ENCODE data around the gene ARID1B.

Gene ARID1B

DNA sequence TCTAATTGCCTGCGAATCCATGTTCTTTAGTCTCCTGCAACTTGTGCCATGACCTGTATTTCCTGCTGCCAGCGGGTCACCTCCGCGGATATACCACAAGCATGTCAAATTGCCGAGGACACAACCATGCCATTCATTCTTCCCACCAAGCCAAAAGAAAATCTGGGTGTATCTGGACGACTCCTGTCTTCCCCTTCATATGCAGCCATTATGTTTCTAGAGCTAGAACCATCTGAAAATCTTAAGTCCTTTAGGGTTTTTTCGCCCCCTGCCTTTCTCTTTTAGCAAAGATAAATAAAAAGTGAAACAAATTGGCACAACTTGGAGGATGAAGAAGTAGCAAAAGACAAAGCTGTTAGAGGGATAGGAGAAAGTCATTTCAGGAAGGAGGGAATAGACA, 242.6 kb downstream of the ARID1B start:
- H3K4me3 ChIP-seq (ENCODE audit: low read depth, low read length): no peak overlapping the region
- in situ Hi-C loops (cut with HindIII; ENCODE audit: low pct_ligation_motif_present, low sequenced_read_pairs): no loop called here

DNA sequence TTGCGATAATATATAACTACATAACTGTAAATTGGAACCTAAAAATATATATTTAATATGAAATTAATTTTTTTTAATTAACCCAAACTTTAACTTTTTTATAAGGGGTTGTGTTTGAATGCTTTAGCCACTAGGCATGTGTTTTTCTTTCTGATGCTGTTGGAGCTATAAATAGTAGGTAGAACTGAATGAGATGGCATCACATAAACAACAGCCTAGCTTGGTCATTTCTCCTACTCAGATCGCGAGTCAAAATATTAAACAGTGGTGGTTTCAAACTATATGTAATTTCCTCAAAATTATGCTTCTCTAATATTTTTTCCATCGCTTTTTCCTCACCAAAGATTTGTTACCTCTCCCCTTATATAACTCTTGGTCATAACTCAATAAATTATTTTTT, 243.2 kb downstream of the ARID1B start:
- DNase-seq: no peak
- Histone ChIP-seq H3K27ac (peak overlapping the region; percentile 98), H3K36me3 (replicated peaks) (no peaks in the 10 kb centered on the region), H3K27me3 (replicated peaks) (no peaks in the 10 kb centered on the region), H3K4me3 (ENCODE audit: low read depth, low read length) (peak overlapping the region; percentile 73)
- in situ Hi-C loops (cut with HindIII; ENCODE audit: low pct_ligation_motif_present, low sequenced_read_pairs): no loop called here
- no peak for TF ChIP-seq CTCF (IDR thresholded peaks at IDR 0.05; ENCODE audit: low read depth, low read length, missing control alignments)

More for the DNA sequence above, 242.6 kb downstream of the ARID1B start:
- DNase-seq: no peak
- H3K36me3 ChIP-seq (replicated peaks): no peaks in the 10 kb centered on the region
- no peaks in the 10 kb centered on the region for H3K27me3 ChIP-seq (replicated peaks)
- H3K27ac ChIP-seq: peak overlapping the region; percentile 3
- TF ChIP-seq CTCF (IDR thresholded peaks at IDR 0.05; ENCODE audit: low read depth, low read length, missing control alignments): no peak

GRCh38 chr6:157020881-157021343, 243.7 kb downstream of the ARID1B start:
- TF ChIP-seq CTCF (IDR thresholded peaks at IDR 0.05; ENCODE audit: low read depth, low read length, missing control alignments): no peak
- peak overlapping the region; percentile 98 for H3K27ac ChIP-seq
- H3K4me3 ChIP-seq (ENCODE audit: low read depth, low read length): peak overlapping the region; percentile 73
- H3K36me3 ChIP-seq (replicated peaks): no peaks in the 10 kb centered on the region
- no peaks in the 10 kb centered on the region for H3K27me3 ChIP-seq (replicated peaks)
- DNase-seq: peak; percentile 47
- in situ Hi-C loops (cut with HindIII; ENCODE audit: low pct_ligation_motif_present, low sequenced_read_pairs): no loop called here

- no peaks in the 10 kb centered on the region for H3K27me3 ChIP-seq (replicated peaks)
- DNase-seq: peak; percentile 85
- in situ Hi-C loops (cut with HindIII; ENCODE audit: low pct_ligation_motif_present, low sequenced_read_pairs): no loop called here
- peak overlapping the region; percentile 98 for H3K27ac ChIP-seq
- TF ChIP-seq CTCF (IDR thresholded peaks at IDR 0.05; ENCODE audit: low read depth, low read length, missing control alignments): peak; percentile 31
- no peaks in the 10 kb centered on the region for H3K36me3 ChIP-seq (replicated peaks)
- peak overlapping the region; percentile 73 for H3K4me3 ChIP-seq (ENCODE audit: low read depth, low read length)
Observed at GRCh38 chr6:157021344-157021992, 244.3 kb downstream of the ARID1B start.

DNA sequence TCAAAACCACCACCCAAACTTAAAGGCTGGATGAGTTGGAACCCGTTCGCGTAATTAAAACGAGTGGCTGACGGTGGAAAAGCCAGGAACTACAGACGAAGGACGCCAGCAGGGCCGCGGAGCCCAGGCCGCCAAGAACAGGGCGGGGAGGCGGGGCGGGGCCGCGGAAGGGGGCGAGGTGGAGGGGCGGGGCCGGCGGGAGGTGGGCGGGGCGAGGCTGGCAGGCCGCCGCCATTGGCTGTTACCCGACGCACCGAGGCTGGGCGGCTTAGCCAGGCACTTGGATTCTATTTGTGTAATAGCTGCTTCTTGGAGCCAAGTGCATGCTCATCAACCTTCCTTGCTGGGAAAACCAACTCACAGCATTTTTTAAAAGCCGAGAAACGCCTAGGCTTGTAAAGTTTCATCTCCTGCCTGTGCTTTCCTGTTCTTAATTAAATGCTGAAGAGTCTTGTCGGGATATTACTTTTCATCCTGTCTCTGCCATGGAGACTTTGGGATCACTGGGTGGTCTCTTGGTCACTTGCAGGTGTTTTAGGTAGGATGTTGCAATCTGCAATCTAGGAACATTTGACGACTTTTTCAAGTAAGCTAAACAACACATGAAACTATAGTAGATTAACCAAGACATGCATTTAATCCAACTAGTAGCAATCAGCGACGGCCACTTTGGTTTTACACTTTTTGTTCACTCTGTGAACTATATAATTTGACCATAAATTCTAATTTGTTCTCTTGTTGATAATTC, 245.0 kb downstream of the ARID1B start:
- in situ Hi-C loops (cut with HindIII; ENCODE audit: low pct_ligation_motif_present, low sequenced_read_pairs): no loop called here
- peak; percentile 90 for DNase-seq
- no peaks in the 10 kb centered on the region for H3K27me3 ChIP-seq (replicated peaks)
- H3K27ac ChIP-seq: peak overlapping the region; percentile 98
- no peaks in the 10 kb centered on the region for H3K36me3 ChIP-seq (replicated peaks)
- no peak for TF ChIP-seq CTCF (IDR thresholded peaks at IDR 0.05; ENCODE audit: low read depth, low read length, missing control alignments)
- peak overlapping the region; percentile 73 for H3K4me3 ChIP-seq (ENCODE audit: low read depth, low read length)
